T-helper 2 cell (primary cell): ENCODE measurements around the gene TMEM170A.

Source experiments
- DNase-seq, 5 experiments: peaks; one replicate each; pipeline versions ENCODE4 v3.0.0 to v3.0.0-alpha.2; 2012 to 2022

TMEM170A gene

GRCh38 chr16:75394941-75395340 lies 69.5 kb downstream of the TMEM170A start:
- DNase-seq, result no peak
